Activated naive CD4-positive, alpha-beta T cell treated with Interleukin-2 at 50 U/mL for 16 hours (primary cell): ENCODE results near the gene GGN.
A peak's percentile ranks its signal among the peaks of the same experiment; 100 is the strongest.
"Not testable (repeated sequence)": the region's sequence is repeated elsewhere in the genome, so short reads cannot be mapped to it uniquely, and the experiment has no call there.

Experiments used
- DNase-seq: peaks from one replicate; pipeline ENCODE4 v3.0.0-alpha.2; 2020

Gene GGN

GRCh38 chr19:38411041-38411712, 23.3 kb upstream of the GGN start:
- DNase-seq, result no peak

GRCh38 chr19:38410407-38410806, 22.6 kb upstream of the GGN start:
- not testable (repeated sequence) for DNase-seq

GRCh38 chr19:38409631-38410133, 21.8 kb upstream of the GGN start:
- DNase-seq, result no peak

- DNase-seq, result no peak
Measured at GRCh38 chr19:38405276-38405675, 17.4 kb upstream of the GGN start.

- DNase-seq, result no peak
Measured at GRCh38 chr19:38404858-38405257, 17.0 kb upstream of the GGN start.

- peak; percentile 97 for DNase-seq
Measured at GRCh38 chr19:38402967-38403674, 15.3 kb upstream of the GGN start, which contains the start of gene FAM98C. TSS of gene FAM98C (plus strand) at chr19:38403093. CDS start at chr19:38403154, 61 bp downstream.

- no peak for DNase-seq
Measured at GRCh38 chr19:38402623-38402966, 14.8 kb upstream of the GGN start.

GRCh38 chr19:38401148-38401547, 13.3 kb upstream of the GGN start:
- DNase-seq, result no peak

- DNase-seq, result no peak
Measured at GRCh38 chr19:38400361-38400760, 12.5 kb upstream of the GGN start.

GRCh38 chr19:38399537-38399936, 11.7 kb upstream of the GGN start:
- no peak for DNase-seq

GRCh38 chr19:38399081-38399480, 11.2 kb upstream of the GGN start:
- DNase-seq, result no peak

GRCh38 chr19:38395381-38396114, 7.7 kb upstream of the GGN start:
- peak; percentile 53 for DNase-seq

GRCh38 chr19:38394488-38394887, 6.7 kb upstream of the GGN start:
- DNase-seq, result peak; percentile 77

GRCh38 chr19:38392707-38393308, 5.0 kb upstream of the GGN start:
- DNase-seq, result no peak

- DNase-seq, result no peak
Measured at GRCh38 chr19:38391911-38392464, 4.2 kb upstream of the GGN start.

GRCh38 chr19:38389957-38390924, 2.4 kb upstream of the GGN start:
- no peak for DNase-seq

- DNase-seq, result no peak
Measured at GRCh38 chr19:38389101-38389925, 1.5 kb upstream of the GGN start.

- no peak for DNase-seq
Measured at GRCh38 chr19:38388349-38389100, 691 bp upstream of the GGN start, which contains the start of gene SPRED3. TSS of gene SPRED3 (plus strand) at chr19:38388697. CDS start at chr19:38390303, 1,606 bp downstream.

- DNase-seq, result no peak
Measured at GRCh38 chr19:38386971-38387549, 774 bp downstream of the GGN start.
